H9 (cell line): ENCODE data around the gene ITSN2. TPM values are rescaled to one million over a fixed set of nuclear protein-coding genes. Genes with fewer than 3 reads are reported as not detected.

Source experiments
- DNase-seq: peaks from one replicate; pipeline ENCODE4 v3.0.0-alpha.2; 2017
- H2AFZ ChIP-seq: one replicate; pipeline ENCODE4 v1.6.1; 2013; ENCODE audit warnings: mild to moderate bottlenecking, low read length, control low read depth, moderate library complexity
- H2AK5ac ChIP-seq: 2 replicates; pipeline ENCODE4 v1.6.1; 2013; ENCODE audit warnings: low read length, control low read depth, mixed read lengths; ENCODE audit not compliant: insufficient read length
- H2BK120ac ChIP-seq: one replicate; pipeline ENCODE4 v1.6.1; 2013; ENCODE audit warnings: low read depth, mild to moderate bottlenecking, low read length, control low read depth, inconsistent platforms; ENCODE audit not compliant: poor library complexity, severe bottlenecking
- H2BK12ac ChIP-seq: 2 replicates; pipeline ENCODE4 v1.6.1; 2013; ENCODE audit warnings: low read length, control low read depth, mixed read lengths, low read depth; ENCODE audit not compliant: insufficient read length
- H2BK15ac ChIP-seq: 2 replicates; pipeline ENCODE4 v1.6.1; 2013; ENCODE audit warnings: low read depth, low read length, control low read depth
- H2BK20ac ChIP-seq: one replicate; pipeline ENCODE4 v1.6.1; 2013; ENCODE audit warnings: low read depth, mild to moderate bottlenecking, low read length, control low read depth, inconsistent platforms; ENCODE audit not compliant: poor library complexity, severe bottlenecking
- H2BK5ac ChIP-seq: 2 replicates; pipeline ENCODE4 v1.6.1; 2013; ENCODE audit warnings: low read length, control low read depth, mixed read lengths; ENCODE audit not compliant: insufficient read length
- H3K14ac ChIP-seq: 2 replicates; pipeline ENCODE4 v1.6.1; 2013; ENCODE audit warnings: low read length, control low read depth; ENCODE audit not compliant: insufficient read depth
- H3K18ac ChIP-seq: 2 replicates; pipeline ENCODE4 v1.6.1; 2013; ENCODE audit warnings: low read depth, mild to moderate bottlenecking, mixed read lengths, low read length, control low read depth; ENCODE audit not compliant: insufficient read length
- H3K23ac ChIP-seq: 2 replicates; pipeline ENCODE4 v1.6.1; 2013; ENCODE audit warnings: low read length, control low read depth, mixed read lengths, low read depth; ENCODE audit not compliant: insufficient read length
- H3K23me2 ChIP-seq: 2 replicates; pipeline ENCODE4 v1.6.1; 2013; ENCODE audit warnings: low read depth, mild to moderate bottlenecking, mixed read lengths, low read length, control low read depth; ENCODE audit not compliant: insufficient read length, poor library complexity, severe bottlenecking
- H3K27ac ChIP-seq: 2 replicates; pipeline ENCODE4 v1.5.1; 2013; ENCODE audit warnings: low read length, control low read depth, mixed read lengths, low read depth; ENCODE audit not compliant: insufficient read length
- H3K27me3 ChIP-seq: 2 replicates; pipeline ENCODE4 v1.6.1; 2013; ENCODE audit warnings: low read length, control low read depth, inconsistent platforms; ENCODE audit not compliant: insufficient read depth
- H3K4ac ChIP-seq: 2 replicates; pipeline ENCODE4 v1.6.1; 2013; ENCODE audit warnings: low read depth, mild to moderate bottlenecking, control low read depth, inconsistent platforms, low read length, moderate library complexity
- H3K4me1 ChIP-seq: 2 replicates; pipeline ENCODE4 v1.6.1; 2013; ENCODE audit warnings: low read length, control low read depth, inconsistent platforms; ENCODE audit not compliant: insufficient read depth
- H3K4me2 ChIP-seq: 2 replicates; pipeline ENCODE4 v1.6.1; 2013; ENCODE audit warnings: low read length, control low read depth, mixed read lengths; ENCODE audit not compliant: insufficient read length, insufficient read depth
- H3K56ac ChIP-seq: 2 replicates; pipeline ENCODE4 v1.6.1; 2013; ENCODE audit warnings: low read depth, mild to moderate bottlenecking, mixed read lengths, low read length, control low read depth; ENCODE audit not compliant: insufficient read length
- H3K79me1 ChIP-seq: 2 replicates; pipeline ENCODE4 v1.6.1; 2013; ENCODE audit warnings: low read depth, mild to moderate bottlenecking, moderate library complexity, low read length, control low read depth, inconsistent platforms; ENCODE audit not compliant: insufficient read depth, poor library complexity, severe bottlenecking
- H3K79me2 ChIP-seq: 2 replicates; pipeline ENCODE4 v1.6.1; 2013; ENCODE audit warnings: low read length, control low read depth, inconsistent platforms; ENCODE audit not compliant: insufficient read depth
- H3K9ac ChIP-seq: 2 replicates; pipeline ENCODE4 v1.6.1; 2013; ENCODE audit warnings: low read length, control low read depth, mixed read lengths; ENCODE audit not compliant: insufficient read length; ENCODE audit errors: extremely low read depth
- H3K9me3 ChIP-seq: one replicate; pipeline ENCODE4 v1.6.1; 2013; ENCODE audit warnings: low read depth, low read length, inconsistent platforms; ENCODE audit not compliant: control insufficient read depth
- H3T11ph ChIP-seq: one replicate; pipeline ENCODE4 v1.6.1; 2013; ENCODE audit warnings: mild to moderate bottlenecking, low read length, control low read depth, inconsistent platforms
- H4K20me1 ChIP-seq: one replicate; pipeline ENCODE4 v1.6.1; 2013; ENCODE audit not compliant: control insufficient read depth, insufficient read length, insufficient read depth
- H4K5ac ChIP-seq: 2 replicates; pipeline ENCODE4 v1.6.1; 2013; ENCODE audit warnings: low read depth, mild to moderate bottlenecking, mixed read lengths, low read length, control low read depth; ENCODE audit not compliant: insufficient read length
- H4K8ac ChIP-seq: replicated peaks from 2 replicates; pipeline ENCODE4 v1.6.1; 2013; ENCODE audit warnings: low read length, control low read depth, mixed read lengths, low read depth; ENCODE audit not compliant: insufficient read length
- H4K91ac ChIP-seq: 2 replicates; pipeline ENCODE4 v1.6.1; 2013; ENCODE audit warnings: low read depth, mild to moderate bottlenecking, moderate library complexity, mixed read lengths, low read length, control low read depth; ENCODE audit not compliant: insufficient read length
- H3K27ac Mint-ChIP-seq, 3 experiments: 2 replicates in 2 of 3; 3 replicates in 1 of 3; pipeline ENCODE4 v1.8.0; 2020 to 2021; ENCODE audit warnings: mixed read lengths in 3 of 3, mild to moderate bottlenecking in 1 of 3, moderate library complexity in 1 of 3
- H3K27me3 Mint-ChIP-seq: 2 replicates; pipeline ENCODE4 v1.8.0; 2021; ENCODE audit warnings: low read depth, mild to moderate bottlenecking, moderate library complexity, mixed read lengths
- H3K36me3 Mint-ChIP-seq, 3 experiments: 2 replicates in 2 of 3; 3 replicates in 1 of 3; pipeline ENCODE4 v1.8.0; 2020 to 2021; ENCODE audit warnings: low read depth in 3 of 3, mixed read lengths in 3 of 3; ENCODE audit not compliant: insufficient read depth in 1 of 3
- H3K4me1 Mint-ChIP-seq, 2 experiments: 2 replicates each; pipeline ENCODE4 v1.8.0; 2020; ENCODE audit warnings: mixed read lengths in 2 of 2
- H3K4me3 Mint-ChIP-seq, 2 experiments: 2 replicates in 1 of 2; 3 replicates in 1 of 2; pipeline ENCODE4 v1.8.0; 2020 to 2021; ENCODE audit warnings: mild to moderate bottlenecking in 2 of 2, mixed read lengths in 2 of 2, moderate library complexity in 1 of 2
- H3K9me3 Mint-ChIP-seq, 2 experiments: 2 replicates in 1 of 2; 3 replicates in 1 of 2; pipeline ENCODE4 v1.8.0; 2020; ENCODE audit warnings: mild to moderate bottlenecking in 2 of 2, mixed read lengths in 2 of 2, moderate library complexity in 1 of 2
- CTCF ChIP-seq: fragments of 200-600 bp; sonication (generic); conservative IDR thresholded peaks from 3 replicates; pipeline ENCODE4 v1.8.0; 2021; ENCODE audit warnings: antibody characterized with exemption, mild to moderate bottlenecking
- WGBS: extraction: QIAGEN DNeasy Blood & Tissue Kit; methylation state at CpG from one replicate; pipeline ENCODE4 v1.1.7; 2013; ENCODE audit warnings: missing lambda C conversion rate, low lambda C conversion rate, mixed read lengths; ENCODE audit not compliant: insufficient read length; ENCODE audit errors: extremely low coverage; 5-methylcytosine and 5-hydroxymethylcytosine counted together
- total RNA-seq: library from RNA; stranded (reverse); gene quantifications from 2 replicates; pipeline ENCODE4 v1.2.1, GENCODE V29; 2021

The ITSN2 gene
- total RNA-seq, 1 experiment from 2014 or later = 17.0 TPM

- no peak overlapping the region for H4K8ac ChIP-seq
- no peak overlapping the region for H3K56ac ChIP-seq
- no peaks in the 10 kb centered on the region for H3K9me3 ChIP-seq
- WGBS = no CpG with 5 or more reads among the region's 2 CpGs
- no peaks in the 10 kb centered on the region for H3K23me2 ChIP-seq
- H2BK20ac ChIP-seq = no peak overlapping the region
- no peak overlapping the region for H3T11ph ChIP-seq
- no peak overlapping the region for H2BK15ac ChIP-seq
- no peak overlapping the region for H3K23ac ChIP-seq
- no peak overlapping the region for H3K4me2 ChIP-seq
- H3K4ac ChIP-seq = no peak overlapping the region
- H3K9ac ChIP-seq = no peak overlapping the region
- Mint-ChIP-seq H3K9me3 (no peaks in the 10 kb centered on the region), H3K27me3 (no peaks in the 10 kb centered on the region), H3K36me3 (peaks cover 0 to 8% (median 0%) of the 10 kb centered on the region in 3 experiments; a peak in 2 of 7 replicates), H3K27ac (0 out of 7 replicates have a peak overlapping the region, but pooled peaks of 1 of the 3 experiments have one; percentile 47), H3K4me1 (peaks cover 6 to 8% of the 10 kb centered on the region in 2 experiments), H3K4me3 (no peak overlapping the region)
- no peak overlapping the region for H2AFZ ChIP-seq
- H2BK5ac ChIP-seq = no peak overlapping the region
- H2BK120ac ChIP-seq = no peak overlapping the region
- H3K79me1 ChIP-seq = no peaks in the 10 kb centered on the region
- peaks cover 4% of the 10 kb centered on the region; the same call in 1 of the 2 replicates for H3K4me1 ChIP-seq
- H4K5ac ChIP-seq = no peak overlapping the region
- no peak overlapping the region for H3K18ac ChIP-seq
- H3K79me2 ChIP-seq = no peaks in the 10 kb centered on the region
- H3K27me3 ChIP-seq = no peaks in the 10 kb centered on the region
- no peak overlapping the region for H2BK12ac ChIP-seq
- no peak overlapping the region for H3K27ac ChIP-seq
- no peak overlapping the region for H3K14ac ChIP-seq
- no peak overlapping the region for H4K91ac ChIP-seq
- H2AK5ac ChIP-seq = no peak overlapping the region
- no peaks in the 10 kb centered on the region for H4K20me1 ChIP-seq
- no peak for TF ChIP-seq CTCF
- DNase-seq = no peak
Observed at GRCh38 chr2:24272907-24273306, 87.4 kb downstream of the ITSN2 start.
